ENCODE data around the gene KLHDC4.
"Not testable (repeated sequence)": the region's sequence is repeated elsewhere in the genome, so short reads cannot be mapped to it uniquely, and the experiment has no call there.

KLHDC4 gene

DNA sequence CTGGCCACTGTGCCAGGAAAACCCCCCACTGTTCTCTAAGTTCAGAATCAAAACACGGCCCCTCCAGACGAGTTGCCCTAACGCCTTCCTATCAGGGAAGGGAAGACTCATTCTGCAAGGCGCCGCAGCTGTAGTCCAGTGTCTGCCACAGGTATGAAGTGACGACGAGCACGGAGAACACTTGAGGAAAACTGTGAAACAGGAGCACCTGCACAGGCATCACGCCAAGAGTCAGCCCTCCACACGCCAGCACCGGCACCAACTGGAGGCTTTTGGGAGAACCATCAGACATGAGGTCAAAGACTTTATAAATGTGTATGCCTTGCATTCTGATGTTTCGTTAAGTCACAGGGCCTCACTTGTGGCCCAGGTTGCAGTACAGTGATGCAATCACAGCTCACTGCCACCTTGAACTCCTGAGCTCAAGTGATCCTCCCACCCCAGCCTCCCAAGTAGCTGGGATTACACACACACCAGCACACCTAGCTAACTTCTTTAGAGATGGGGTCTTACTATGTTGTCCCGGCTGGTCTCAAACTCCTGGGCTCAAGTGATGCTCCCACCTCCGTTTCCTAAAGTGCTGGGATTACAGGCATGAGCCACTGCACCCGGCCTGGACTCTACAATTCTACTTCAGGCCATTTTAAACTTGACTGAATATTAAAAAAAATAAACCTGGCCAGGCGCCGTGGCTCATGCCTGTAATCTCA is 22.9 kb downstream of the KLHDC4 start:
- DNase-seq (ENCODE audit: low read depth in 2 of 2) = no peak

DNA sequence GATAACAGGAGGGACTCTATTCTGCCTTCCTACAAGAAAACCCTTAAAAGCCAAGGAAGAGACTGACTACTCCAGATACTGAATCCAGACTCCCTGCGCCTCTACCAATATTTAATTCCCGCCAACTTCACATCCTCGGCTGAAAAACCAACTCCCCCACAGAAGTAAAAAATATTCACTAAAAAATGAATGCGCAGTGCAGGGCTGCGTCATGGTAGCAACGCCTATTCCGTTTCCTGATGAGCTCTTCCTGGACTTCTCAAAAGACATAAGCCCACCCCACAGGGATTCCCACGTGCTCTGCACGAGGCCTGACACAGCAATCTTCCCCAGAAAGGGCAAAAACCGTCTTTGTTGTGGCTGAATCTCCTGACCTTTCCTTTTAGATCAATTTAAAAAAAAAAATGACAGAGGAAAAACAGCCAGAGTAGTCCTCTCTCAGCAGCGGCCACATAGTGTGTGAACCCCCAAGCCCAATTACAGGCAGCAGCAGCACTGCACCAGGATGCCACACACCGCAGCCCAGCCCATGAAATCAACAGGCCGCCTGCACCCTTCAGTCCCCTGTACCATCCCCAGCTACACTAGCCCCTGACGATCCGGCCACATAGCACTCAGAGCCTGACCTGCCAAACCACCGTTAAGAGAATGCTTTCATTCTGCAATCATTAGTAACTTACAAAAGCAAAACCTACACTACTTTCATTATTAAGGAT is 23.9 kb downstream of the KLHDC4 start:
- no peak for DNase-seq (ENCODE audit: low read depth in 2 of 2)

DNA sequence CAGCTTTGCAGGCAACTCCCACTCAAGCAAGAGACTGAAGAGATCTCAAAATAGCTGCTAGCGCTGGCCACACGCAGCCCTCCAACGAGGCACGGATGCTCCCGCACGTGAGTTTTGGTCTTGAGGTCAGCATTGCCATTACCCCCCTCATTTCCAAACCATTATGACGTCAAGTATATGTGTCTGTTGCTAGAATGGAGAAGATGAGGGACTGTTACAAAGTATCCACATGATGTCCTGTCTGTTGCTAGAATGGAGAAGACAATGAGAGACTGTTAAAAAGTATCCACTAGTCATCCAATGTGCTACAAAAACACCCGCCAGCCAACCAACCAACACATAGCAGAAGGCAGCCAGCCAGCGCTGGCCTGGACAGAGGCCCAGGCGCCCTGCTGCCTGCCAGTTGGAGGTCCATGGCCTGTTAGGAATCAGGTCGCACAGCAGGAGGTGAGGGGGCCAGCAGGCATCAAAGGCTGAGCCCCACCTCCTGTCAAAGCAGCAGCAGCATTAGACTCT is 24.8 kb downstream of the KLHDC4 start:
- no peak for DNase-seq (ENCODE audit: low read depth in 2 of 2)

DNA sequence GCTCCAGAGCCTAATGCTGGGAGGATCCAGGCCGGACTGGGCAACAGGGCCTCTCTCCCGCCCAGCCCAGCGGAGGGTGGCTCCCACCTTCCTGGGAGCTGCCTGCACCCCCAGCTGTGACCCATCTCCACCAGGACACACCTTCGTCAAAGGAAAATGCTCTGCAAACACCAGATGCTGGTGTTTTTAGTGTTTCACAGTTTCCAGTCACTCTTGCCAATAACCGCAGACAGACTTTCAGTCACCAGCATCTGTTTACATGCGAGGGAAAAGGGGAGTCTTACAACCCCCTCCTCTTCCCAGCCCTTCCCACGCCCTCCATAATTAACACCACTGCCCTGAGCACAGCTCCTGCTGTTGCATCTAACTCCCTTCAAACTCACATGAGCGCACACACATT is 25.3 kb downstream of the KLHDC4 start:
- no peak for DNase-seq (ENCODE audit: low read depth in 2 of 2)

DNA sequence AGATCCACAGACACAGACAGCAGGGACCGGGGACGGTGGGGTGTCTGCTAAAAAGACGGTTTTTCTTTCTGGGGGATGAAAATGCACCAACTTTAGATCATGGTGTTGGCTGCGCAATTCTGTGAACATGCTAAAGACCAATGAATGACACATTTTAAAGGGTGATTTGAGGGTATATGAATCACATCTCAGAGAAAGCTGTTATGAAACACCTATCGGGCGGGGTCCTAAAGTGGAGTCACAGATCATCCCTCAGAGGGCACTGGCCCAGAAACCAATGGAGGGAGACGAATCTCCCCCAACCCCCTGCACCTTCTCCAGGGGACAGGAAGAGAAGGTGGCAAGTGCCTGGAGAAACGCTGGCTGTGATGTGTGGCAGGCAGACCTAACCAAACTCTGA is 26.0 kb downstream of the KLHDC4 start:
- DNase-seq (ENCODE audit: low read depth in 2 of 2) = no peak

DNA sequence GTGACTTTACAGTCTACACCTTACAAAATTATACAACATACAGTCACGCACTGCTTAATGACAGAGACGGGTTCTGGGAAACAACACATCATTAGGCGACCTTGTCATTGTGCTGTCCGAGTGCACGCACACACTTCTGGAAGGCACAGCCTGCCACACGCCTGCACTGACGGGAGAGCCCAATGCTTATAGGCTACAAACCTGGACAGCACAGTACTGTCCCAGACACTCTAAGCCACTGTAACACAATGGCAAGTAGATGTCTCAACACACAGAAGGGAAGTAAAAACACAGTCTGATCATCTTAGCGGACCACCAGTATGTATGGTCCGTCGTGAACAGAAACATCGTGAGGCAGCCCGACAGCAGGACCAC is 29.8 kb downstream of the KLHDC4 start:
- no peak for DNase-seq (ENCODE audit: low read depth in 2 of 2)

DNA sequence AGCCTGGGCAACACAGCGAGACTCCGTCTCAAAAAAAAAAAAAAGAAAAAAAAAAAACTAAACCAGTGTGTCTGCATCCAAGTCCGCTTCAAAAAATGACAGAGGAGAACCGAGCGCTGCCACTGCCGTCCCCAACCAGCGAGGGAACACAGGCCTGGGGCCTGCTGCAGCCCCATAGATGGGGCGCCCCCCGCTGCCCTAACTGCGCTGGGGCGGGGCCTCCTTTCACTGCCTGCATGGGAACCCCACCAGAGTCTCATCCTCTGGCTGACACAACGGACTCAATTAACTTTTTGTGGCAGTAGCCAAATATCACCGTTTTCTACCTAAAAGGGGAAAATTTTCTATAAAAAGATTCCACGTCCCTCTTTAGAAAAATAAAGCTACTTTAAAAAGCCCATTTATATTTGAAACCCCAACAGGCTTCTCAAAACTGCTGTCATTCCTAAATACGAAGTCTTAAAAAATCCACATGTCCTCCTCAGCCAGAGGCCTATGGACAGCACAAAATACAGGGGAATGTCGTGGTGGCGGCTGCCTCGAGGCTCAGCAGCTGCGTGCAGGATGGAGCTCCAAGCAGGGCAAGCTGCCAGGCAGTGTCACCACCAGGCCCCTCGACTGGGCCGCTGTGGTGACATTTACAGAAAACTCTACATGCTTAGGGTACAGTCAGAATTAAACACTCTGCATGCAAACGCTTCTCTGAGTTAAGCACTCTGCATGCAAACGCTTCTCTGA is 30.3 kb downstream of the KLHDC4 start:
- DNase-seq (ENCODE audit: low read depth in 2 of 2) = no peak

DNA sequence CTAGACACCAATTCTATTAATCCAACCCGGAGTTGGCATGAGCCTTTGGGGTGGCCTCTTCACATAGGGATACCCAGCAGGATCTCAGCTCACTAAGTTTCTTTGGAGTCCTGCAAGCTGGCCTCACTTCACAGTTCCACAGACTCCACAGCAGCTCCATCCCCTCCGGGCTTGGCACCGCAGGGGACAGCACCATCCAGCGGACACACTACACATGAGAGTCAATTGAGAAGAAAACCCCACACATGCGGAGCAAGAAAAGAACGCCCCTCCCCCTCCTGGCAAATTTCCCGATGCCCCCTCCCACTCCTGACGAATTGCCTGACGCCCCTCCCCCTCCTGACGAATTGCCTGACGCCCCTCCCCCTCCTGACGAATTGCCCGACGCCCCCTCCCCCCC is 31.1 kb downstream of the KLHDC4 start:
- no peak for DNase-seq (ENCODE audit: low read depth in 2 of 2)

DNA sequence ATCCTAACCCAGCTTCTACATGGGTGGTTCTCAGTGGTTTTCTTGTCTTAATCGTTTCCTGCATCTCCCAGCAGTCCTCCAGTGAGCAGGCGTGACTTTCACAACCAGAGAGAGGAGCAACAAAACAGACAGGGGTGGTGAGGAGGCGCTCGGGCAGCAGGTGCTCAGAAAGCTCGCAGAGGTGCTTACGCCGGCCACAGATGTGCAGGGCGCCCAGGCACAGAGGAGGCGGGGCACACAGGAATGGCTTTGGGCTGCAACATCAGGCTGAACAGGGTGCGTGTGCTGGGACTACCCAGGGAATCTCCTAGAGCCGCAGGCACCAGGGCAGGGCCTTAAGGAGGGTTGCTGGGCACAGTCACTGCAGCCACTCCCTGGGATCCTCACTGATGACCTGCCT is 32.6 kb downstream of the KLHDC4 start:
- DNase-seq (ENCODE audit: low read depth in 2 of 2) = no peak

DNA sequence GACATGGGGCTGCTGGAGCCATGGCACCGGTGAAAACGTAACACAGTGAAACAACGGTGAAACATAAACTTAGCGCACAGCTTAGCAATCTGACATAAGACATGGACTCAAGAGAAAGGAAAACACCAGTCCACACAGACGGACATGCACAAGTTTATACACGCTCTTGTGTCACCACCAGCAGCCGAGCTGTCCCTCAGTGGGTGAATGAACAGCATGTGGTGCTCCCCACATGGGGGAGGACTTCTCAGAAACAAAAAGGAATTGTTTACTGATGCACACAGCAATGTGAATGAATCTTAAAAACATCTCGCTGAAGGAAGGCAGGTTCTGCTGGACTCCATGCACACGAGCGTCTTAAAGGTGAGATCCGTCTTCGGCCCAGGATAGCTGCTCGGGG is 34.2 kb downstream of the KLHDC4 start:
- no peak for DNase-seq (ENCODE audit: low read depth in 2 of 2)

DNA sequence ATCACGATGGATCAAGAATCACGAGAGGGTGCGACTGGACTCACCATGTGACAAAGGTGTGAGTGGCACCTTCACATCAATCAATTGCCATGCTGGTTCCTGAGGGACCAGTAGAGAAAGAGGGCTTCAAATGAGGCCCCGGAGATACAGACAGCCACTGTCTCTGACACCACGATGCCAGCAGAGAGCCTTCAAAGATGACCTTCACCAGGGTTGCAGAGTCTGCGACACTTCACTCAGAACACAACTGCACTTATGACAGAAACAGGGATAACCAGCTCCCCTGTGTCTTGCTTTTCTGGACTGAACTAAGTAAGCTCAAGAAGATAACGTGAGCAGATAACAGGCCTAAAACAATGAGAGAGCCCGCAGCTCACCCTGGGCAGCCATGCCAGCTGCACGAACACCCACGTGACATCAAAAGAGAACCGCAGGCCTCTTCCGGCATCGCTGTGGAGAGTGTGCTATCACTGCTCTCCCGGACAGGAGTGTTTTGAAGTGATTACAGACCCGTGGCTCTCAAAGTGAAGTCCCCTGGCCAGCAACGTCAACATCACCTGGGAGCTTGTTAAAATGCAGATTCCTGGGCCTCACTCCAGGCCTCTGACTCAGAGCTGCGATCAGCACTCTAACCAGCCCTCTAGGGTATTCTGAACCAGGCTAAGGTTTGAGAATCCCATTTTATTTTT is 36.4 kb downstream of the KLHDC4 start:
- no peak for DNase-seq (ENCODE audit: low read depth in 2 of 2)

DNA sequence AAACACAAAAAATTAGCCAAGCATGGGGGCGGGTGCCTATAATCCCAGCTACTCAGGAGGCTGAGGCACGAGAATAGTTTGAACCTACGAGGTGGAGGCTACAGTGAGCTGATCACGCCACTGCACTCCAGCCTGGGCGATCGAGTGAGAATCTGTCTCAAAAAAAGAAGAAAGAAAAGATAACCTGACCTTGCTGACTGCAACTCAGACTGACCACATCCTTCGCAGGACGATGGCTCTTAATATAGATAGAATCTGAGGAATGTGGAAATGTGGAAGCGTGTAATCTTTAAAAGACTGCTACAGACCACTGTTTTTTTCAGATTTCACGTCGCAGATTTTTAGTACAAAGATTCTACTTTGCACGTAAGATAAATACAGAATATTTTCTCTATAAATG is 37.8 kb downstream of the KLHDC4 start:
- no peak for DNase-seq (ENCODE audit: low read depth in 2 of 2)

DNA sequence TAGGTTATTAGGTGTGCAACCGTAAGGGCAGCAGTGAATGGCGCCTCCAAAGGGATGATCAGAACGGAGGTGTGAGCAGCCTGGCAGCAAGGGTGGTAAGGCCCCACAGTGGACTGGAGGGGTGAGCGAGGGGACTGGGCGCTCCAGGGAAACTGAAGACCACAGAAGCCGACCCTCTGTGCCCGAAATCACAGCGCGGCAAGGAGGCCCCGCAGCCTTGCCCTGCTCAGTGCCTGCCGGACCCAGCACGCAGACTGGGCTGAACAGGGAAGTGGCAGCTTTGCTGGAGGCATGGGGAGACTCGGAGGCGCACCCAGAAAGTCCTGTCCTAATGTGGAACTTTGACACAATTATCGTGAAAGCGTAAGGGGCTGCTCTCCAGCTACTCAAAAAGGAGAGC is 38.4 kb downstream of the KLHDC4 start:
- no peak for DNase-seq (ENCODE audit: low read depth in 2 of 2)

DNA sequence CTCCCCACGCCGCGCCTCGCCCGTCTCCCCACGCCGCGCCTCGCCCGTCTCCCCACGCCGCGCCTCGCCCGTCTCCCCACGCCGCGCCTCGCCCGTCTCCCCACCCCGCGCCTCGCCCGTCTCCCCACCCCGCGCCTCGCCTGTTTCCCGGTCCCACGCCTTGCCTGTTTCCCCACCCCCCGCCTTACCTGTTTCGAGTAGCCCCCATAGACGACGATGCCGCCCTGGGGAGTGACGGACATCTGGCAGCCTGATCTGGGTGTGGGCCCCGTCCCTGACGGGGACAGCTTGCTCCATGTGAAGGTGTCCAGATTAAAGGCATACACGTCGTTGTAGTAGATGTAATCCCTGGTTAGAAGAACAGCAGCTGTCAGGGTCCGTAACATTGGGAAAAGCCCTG is 39.2 kb downstream of the KLHDC4 start:
- DNase-seq (ENCODE audit: low read depth in 2 of 2) = not testable (repeated sequence)

DNA sequence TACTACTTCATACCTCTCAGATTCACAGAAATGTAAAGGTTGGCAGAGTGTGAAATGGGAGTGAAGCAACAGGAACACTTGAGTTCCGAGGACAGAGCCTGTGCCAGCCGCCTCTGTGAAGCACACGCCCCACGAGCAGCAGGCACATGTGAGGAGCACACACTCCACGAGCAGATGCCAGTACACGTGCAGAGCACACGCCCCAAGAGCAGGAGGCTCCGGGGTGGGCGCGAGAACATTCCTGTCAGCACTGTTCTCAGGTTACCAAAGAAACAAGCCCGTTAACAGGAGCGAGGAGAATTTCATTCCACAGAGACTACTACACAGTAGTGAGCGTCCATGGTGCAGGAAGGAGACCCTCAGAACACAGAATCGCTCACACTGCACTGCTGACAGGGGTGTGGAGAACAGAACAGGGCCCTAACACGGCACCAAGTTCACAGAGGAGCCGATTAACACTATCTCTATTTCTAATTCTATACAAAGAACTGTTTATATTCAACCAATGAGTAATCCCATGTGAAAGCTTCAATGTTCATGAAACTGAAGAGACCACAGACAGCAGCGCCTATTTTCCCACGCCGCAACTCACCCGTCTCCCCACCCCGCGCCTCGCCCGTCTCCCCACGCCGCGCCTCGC is 40.1 kb downstream of the KLHDC4 start:
- DNase-seq (ENCODE audit: low read depth in 2 of 2) = no peak

DNA sequence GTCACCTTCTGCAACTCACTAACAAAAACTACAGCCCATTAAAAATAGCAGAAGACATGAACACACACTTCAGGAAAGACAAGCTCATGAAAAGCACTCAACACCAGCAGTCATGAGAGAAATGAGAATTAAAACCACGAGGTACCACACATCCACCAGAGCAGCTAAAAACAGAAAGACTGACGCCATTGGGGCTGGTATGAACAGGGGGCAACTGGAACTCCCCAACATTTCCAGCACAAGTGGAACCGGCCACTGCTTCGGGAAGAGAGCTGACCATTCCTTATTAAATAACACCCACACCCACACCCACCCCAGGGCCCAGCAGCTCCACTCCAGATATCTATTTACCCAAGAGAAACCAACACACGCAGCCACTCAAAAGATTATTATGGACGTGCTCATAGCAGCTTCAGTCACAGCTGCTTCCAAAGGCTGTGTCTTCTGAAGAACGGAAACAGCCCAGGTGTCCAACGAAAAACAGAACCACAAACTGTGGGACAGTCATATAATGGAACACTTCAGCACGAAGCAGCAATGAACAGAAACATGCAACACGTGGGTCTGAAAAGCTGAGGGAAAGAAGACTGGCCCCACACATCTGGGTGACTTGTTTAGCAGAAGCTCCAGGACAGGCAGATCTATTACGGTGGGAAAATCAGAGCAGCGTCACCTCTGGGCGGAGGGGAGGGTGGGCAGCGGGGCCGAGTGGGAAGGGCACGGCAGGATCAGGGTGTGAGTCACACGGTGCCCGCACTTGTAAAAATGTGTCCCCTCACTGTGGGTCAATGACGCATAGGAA is 41.1 kb downstream of the KLHDC4 start:
- peak; percentile 19 to 42 for DNase-seq (ENCODE audit: low read depth in 2 of 2)

DNA sequence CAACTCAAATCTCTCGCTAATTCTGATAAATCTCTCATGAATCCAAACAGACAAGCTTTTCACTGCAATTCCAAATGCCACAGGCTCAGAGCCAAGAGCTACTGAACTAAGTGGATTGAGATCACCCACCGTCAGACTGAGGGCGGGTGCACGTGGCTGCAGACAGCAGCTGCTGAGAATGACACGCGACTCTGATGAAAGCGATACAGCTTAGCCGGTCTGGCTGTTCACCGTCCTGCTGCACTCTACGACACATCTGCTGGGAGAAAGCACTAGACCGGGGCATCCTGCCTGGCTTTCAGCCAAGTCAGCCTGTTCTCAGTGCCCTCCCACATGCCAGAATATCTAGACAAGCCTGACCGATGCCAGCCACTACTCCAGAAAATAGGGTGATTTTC is 42.6 kb downstream of the KLHDC4 start:
- no peak for DNase-seq (ENCODE audit: low read depth in 2 of 2)

DNA sequence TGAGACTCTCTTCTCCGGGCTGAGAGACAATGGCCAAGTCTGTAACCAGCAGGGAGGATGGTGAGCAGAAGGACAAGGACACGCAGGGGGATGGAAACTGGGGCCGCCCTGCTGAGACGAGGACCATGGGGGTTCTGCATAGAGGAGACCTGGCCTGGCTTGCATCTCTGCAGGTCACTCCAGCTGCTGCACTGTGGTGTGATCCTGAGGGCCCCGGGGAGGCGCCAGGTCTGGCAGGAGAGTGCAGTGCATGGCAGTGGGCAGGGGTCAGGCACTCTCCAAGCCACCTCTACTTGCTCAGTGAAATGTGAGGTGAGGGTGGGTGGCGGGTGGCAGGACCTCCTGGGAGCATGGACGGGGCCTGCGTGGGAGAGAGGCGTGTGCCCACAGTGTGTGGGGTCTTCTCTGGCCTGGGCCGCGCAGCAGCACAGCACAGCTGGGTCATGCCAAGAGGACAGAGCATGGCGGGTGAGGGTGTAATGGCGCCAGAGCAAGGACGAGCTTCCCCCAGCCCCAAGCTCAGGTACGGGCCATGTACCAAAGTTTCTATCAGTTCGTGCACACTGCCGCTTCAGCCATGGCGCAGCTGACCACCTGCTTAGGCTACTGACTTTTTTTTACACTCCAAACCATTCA is 43.1 kb downstream of the KLHDC4 start:
- DNase-seq (ENCODE audit: low read depth in 2 of 2) = no peak

DNA sequence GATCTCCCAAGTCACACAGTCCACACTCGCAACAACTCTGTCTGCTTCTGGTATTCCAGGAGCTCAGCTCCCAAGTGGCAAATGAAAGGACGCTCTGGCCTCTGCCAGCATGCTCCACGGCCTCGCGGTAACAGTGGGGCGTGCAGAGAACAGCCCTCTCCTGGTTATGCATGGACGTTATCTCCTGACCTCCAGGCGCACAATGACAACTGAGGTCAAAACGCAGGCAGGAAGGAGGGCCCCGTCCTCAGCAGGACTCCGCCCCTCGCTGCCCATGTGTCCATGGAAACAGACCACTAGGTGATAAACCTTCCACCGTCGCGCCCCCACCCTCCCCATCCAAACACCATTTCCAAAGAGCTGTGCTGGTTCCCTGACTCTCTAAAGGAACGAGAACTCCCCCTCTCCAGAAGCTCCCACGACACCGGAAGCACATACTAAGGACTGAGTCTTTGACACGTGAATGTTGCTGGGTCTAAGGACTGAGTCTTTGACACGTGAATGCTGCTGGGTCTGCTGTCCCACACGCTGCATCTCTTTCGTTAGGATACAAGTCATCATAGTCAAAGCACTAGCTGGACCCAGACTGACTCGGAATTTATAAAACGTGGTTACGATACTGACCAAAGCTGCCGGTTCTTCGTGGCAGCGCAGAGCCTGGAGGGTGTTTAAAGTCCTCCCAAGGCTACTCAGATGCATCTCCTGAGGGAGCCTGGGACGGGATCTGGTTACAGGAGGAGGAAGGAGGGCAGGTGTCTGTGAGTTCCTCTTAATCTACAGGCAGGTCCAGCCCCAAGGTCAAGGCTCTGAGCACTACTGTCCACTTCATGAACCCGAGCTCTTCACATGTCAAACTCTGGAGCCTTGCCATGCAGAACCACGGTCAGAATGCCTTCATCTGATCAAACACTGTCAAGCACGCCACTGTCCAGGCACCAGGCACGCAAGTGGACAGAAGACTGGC is 43.9 kb downstream of the KLHDC4 start:
- DNase-seq (ENCODE audit: low read depth in 2 of 2) = no peak
